K562 (cell line): ENCODE results near the gene SPDYE6. TPM values are rescaled to one million over a fixed set of nuclear protein-coding genes. Genes with fewer than 3 reads are reported as not detected.

Experiments used
- CBX8 ChIP-seq: fragments of 200-600 bp; sonication (generic); IDR thresholded peaks from 2 replicates; pipeline ENCODE4 v1.6.1; 2012; ENCODE audit warnings: borderline replicate concordance, mixed run types, low read depth, mild to moderate bottlenecking, moderate library complexity, mixed read lengths, low read length, control low read depth, inconsistent platforms; ENCODE audit not compliant: poor library complexity, severe bottlenecking; ENCODE audit errors: extremely low read depth
- CEBPG ChIP-seq, 3 experiments: fragments of 200-800 bp in 1 of 3; sonication (Bioruptor generic) in 1 of 3; sonication (generic) in 1 of 3; formaldehyde crosslinking in 1 of 3; IDR thresholded peaks in 2 of 3; conservative IDR thresholded peaks in 1 of 3; 2 replicates each; pipeline versions ENCODE4 v1.6.1 to v1.8.0; 2016 to 2022; ENCODE audit warnings: missing compliant biosample characterization in 2 of 3, missing genetic modification characterization in 2 of 3, mild to moderate bottlenecking in 1 of 3, missing genetic modification reagents in 1 of 3
- CHAMP1 ChIP-seq: fragments of 450-650 bp; IDR thresholded peaks from 2 replicates; pipeline ENCODE4 v1.6.1; 2016; ENCODE audit warnings: mild to moderate bottlenecking
- GTF2F1 ChIP-seq: IDR thresholded peaks from 2 replicates; pipeline ENCODE4 v1.6.1; 2011; ENCODE audit warnings: low read depth, low read length, improper control_type of control experiment
- HMGXB4 ChIP-seq: sonication (generic); formaldehyde crosslinking; IDR thresholded peaks from 2 replicates; pipeline ENCODE4 v1.8.1; 2023; ENCODE audit warnings: mild to moderate bottlenecking, missing genetic modification reagents
- L3MBTL2 ChIP-seq: fragments of 450-650 bp; IDR thresholded peaks from 2 replicates; pipeline ENCODE4 v1.6.1; 2016; ENCODE audit warnings: mild to moderate bottlenecking, moderate library complexity
- MAFK ChIP-seq: IDR thresholded peaks from 2 replicates; pipeline ENCODE4 v1.6.1; 2011; ENCODE audit warnings: low read length, improper control_type of control experiment
- PKNOX1 ChIP-seq: fragments of 450-650 bp; IDR thresholded peaks from 2 replicates; pipeline ENCODE4 v1.6.1; 2016
- POU5F1 ChIP-seq: fragments of 150-350 bp; IDR thresholded peaks from 2 replicates; pipeline ENCODE4 v1.6.1; 2014; ENCODE audit warnings: borderline replicate concordance, low read length, low read depth, mild to moderate bottlenecking; ENCODE audit not compliant: partially characterized antibody
- RERE ChIP-seq: sonication (generic); formaldehyde crosslinking; IDR thresholded peaks from 2 replicates; pipeline ENCODE4 v1.8.0; 2023; ENCODE audit warnings: missing genetic modification reagents, mild to moderate bottlenecking, borderline replicate concordance
- SMC3 ChIP-seq: conservative IDR thresholded peaks from 2 replicates; pipeline ENCODE4 v1.6.1; 2011; ENCODE audit warnings: low read depth, low read length, improper control_type of control experiment; ENCODE audit not compliant: insufficient read depth
- STAG1 ChIP-seq: sonication (generic); formaldehyde crosslinking; IDR thresholded peaks from 2 replicates; pipeline ENCODE4 v1.5.0; 2020; ENCODE audit warnings: missing genetic modification reagents, borderline replicate concordance
- ZNF124 ChIP-seq: sonication (generic); formaldehyde crosslinking; IDR thresholded peaks from 2 replicates; pipeline ENCODE4 v1.8.1; 2022; ENCODE audit warnings: missing genetic modification reagents
- ZNF263 ChIP-seq: sonication (generic); formaldehyde crosslinking; IDR thresholded peaks from 2 replicates; pipeline ENCODE4 v1.8.0; 2022; ENCODE audit warnings: mild to moderate bottlenecking, missing genetic modification reagents, borderline replicate concordance
- ZNF778 ChIP-seq: fragments of 450-650 bp; formaldehyde crosslinking; IDR thresholded peaks from 2 replicates; pipeline ENCODE4 v1.4.0; 2020; ENCODE audit warnings: mild to moderate bottlenecking, moderate library complexity
- polyA plus RNA-seq, 8 experiments: library from polyadenylated mRNA; depleted of rRNA in 4 of 8; stranded (reverse) in 5 of 8; unstranded in 3 of 8; fragments of >200 nt; fragmentation: Nextera tagmentation in 2 of 8; fragmentation: Illumina TruSeq in 1 of 8; extraction: Ambion mirVana in 2 of 8; extraction: Trizol in 1 of 8; gene quantifications; 2 replicates each; pipeline versions ENCODE4 v1.2.1 to v1.2.3, GENCODE V29; 2011 to 2014; ENCODE audit warnings: inconsistent platforms in 1 of 8, missing spikeins in 1 of 8
- total RNA-seq, 7 experiments: library from RNA; depleted of rRNA in 6 of 7; stranded (reverse); fragments of >200 nt in 6 of 7; fragmentation: Illumina TruSeq in 2 of 7; extraction: Trizol in 2 of 7; gene quantifications; 2 replicates each; pipeline versions ENCODE4 v1.2.1 to v1.2.3, GENCODE V29; 2011 to 2021; ENCODE audit warnings: low replicate concordance in 1 of 7

SPDYE6 gene
- total and polyA plus RNA-seq, 9 of the 15 experiments (the other 6 are each of a cell fraction or from before 2014, with no cell fraction given): 0.24 to 0.35 TPM; not detected in 7

GRCh38 chr7:102390697-102391484 is 34.6 kb upstream of the SPDYE6 start (continued):
- TF ChIP-seq RERE (CRISPR knock-in tag) (no peak), CEBPG (CRISPR knock-in tag; IDR thresholded peaks at IDR 0.05) (no peak), CEBPG (tag; conservative IDR thresholded peaks at IDR 0.05 in 1 of 2, IDR thresholded peaks at IDR 0.05 in 1 of 2) (no peak), ZNF124 (no peak), POU5F1 (no peak), MAFK (0 out of 2 replicates have a peak, but pooled peaks have one; percentile 7), CHAMP1 (no peak), PKNOX1 (no peak), SMC3 (peak; percentile 96), L3MBTL2 (no peak; the same call in 1 of the 2 replicates), HMGXB4 (CRISPR knock-in tag) (no peak), ZNF778 (CRISPR knock-in tag) (no peak), STAG1 (CRISPR knock-in tag) (peak; percentile 76; the same call in 1 of the 2 replicates), CBX8 (no peak), ZNF263 (CRISPR knock-in tag) (0 out of 2 replicates have a peak, but pooled peaks have one; percentile 36), GTF2F1 (no peak)
